ENCODE data around the gene RSPRY1. TPM values are rescaled to one million over a fixed set of nuclear protein-coding genes. Genes with fewer than 3 reads are reported as not detected.

RSPRY1 gene
- total and polyA plus RNA-seq, 2 of the 8 experiments (the other 6 are each of a cell fraction or from before 2014, with no cell fraction given): 11.5 to 32.5 TPM

DNA sequence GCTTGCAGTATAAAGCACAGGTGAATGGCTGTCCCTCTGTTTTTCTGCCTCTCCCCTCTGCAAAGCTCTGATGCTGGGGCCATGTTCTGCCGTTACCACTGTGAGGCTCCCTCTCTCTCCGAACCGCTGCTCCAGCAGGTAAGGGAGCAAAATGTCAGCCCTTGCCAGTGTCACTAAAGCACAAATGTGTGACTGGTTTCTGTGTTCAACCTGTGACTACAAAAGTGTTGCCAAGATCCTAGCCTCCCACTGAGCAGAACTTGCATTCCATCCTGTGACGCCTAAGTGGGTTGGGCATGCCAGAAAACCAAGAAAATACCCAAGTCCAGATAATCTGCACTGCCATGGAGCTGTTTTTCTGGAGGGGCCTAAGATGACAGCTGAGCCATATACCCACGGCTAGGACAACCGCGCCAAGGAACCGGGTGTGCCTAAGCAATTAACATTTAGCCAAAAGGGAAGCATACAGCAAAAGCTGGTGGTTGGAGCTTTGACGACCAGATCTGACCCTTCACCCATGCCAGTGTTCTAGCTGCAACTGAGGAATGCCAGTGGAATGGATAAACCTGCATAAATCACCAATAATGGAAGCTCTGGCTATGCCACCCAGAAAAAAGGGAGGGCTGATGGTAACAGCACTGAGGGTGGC is 35.3 kb upstream of the RSPRY1 start:
- Histone ChIP-seq H3K56ac (replicated peaks; ENCODE audit: insufficient read length, low read depth, low read length) (no peak overlapping the region), H2BK15ac (ENCODE audit: low read length) (no peak overlapping the region), H3K36me3 (ENCODE audit: control insufficient read depth in 2 of 4, insufficient read depth in 4 of 4, low read length in 3 of 4) (peaks cover 13 to 29% (median 20%) of the 10 kb centered on the region in 4 experiments; a peak in 7 of 8 replicates), H4K20me1 (replicated peaks in 1 of 2; ENCODE audit: control insufficient read depth in 1 of 2, insufficient read depth in 2 of 2, low read length in 2 of 2) (no peaks in the 10 kb centered on the region), H4K91ac (replicated peaks; ENCODE audit: insufficient read length, low read length) (no peak overlapping the region), H2BK5ac (ENCODE audit: low read depth, low read length) (peak overlapping the region; percentile 69; the same call in 1 of the 2 replicates), H3K4ac (replicated peaks; ENCODE audit: insufficient read length, low read depth, low read length) (no peak overlapping the region), H3K79me2 (ENCODE audit: control insufficient read depth in 1 of 2, insufficient read depth in 2 of 2, low read length in 2 of 2) (no peaks in the 10 kb centered on the region), H4K8ac (ENCODE audit: extremely low read depth, insufficient read depth, low read length) (no peak overlapping the region), H2AFZ (ENCODE audit: low read length) (no peak overlapping the region), H3K4me2 (ENCODE audit: insufficient read depth in 1 of 2, low read depth in 2 of 2, low read length in 2 of 2) (peak overlapping the region in 1 of 2 experiments; percentile 3; a peak in 1 of 4 replicates), H4K5ac (ENCODE audit: insufficient read length, low read depth, low read length) (no peak overlapping the region), H3K4me3 (ENCODE audit: extremely low read depth in 1 of 4, insufficient read depth in 2 of 4, low read depth in 3 of 4, low read length in 4 of 4) (no peak overlapping the region), H3K4me1 (replicated peaks in 1 of 4; ENCODE audit: control insufficient read depth in 3 of 4, insufficient read depth in 4 of 4, low read length in 3 of 4) (peaks cover 13 to 28% (median 15%) of the 10 kb centered on the region in 4 experiments), H2BK20ac (ENCODE audit: low read length) (no peak overlapping the region), H3K9me3 (ENCODE audit: insufficient read depth in 2 of 2, low read depth in 1 of 2, low read length in 1 of 2) (no peaks in the 10 kb centered on the region), H3K14ac (ENCODE audit: insufficient read length) (no peak overlapping the region), H2AK5ac (ENCODE audit: low read depth, low read length) (peak overlapping the region; percentile 34; the same call in 1 of the 2 replicates), H3K23me2 (ENCODE audit: low read depth, low read length) (no peaks in the 10 kb centered on the region), H2BK120ac (replicated peaks; ENCODE audit: low read depth, low read length) (no peak overlapping the region), H3K18ac (ENCODE audit: extremely low read depth, low read length) (no peak overlapping the region), H2BK12ac (ENCODE audit: low read depth, low read length) (no peak overlapping the region), H3K27me3 (replicated peaks in 1 of 4; ENCODE audit: control insufficient read depth in 3 of 4, extremely low read depth in 1 of 4, insufficient read depth in 3 of 4, low read length in 3 of 4) (no peaks in the 10 kb centered on the region), H3K79me1 (ENCODE audit: low read depth, low read length) (no peaks in the 10 kb centered on the region), H3K27ac (ENCODE audit: low read depth, low read length) (no peak overlapping the region), H3K9ac (replicated peaks in 1 of 4; ENCODE audit: extremely low read depth in 1 of 4, low read depth in 3 of 4, low read length in 3 of 4) (no peak overlapping the region), H3K23ac (ENCODE audit: insufficient read length) (no peak overlapping the region)
- ChIA-PET CTCF (ENCODE audit: partially characterized antibody) (interaction anchor here (0.5 to 2.4 kb wide), 25 partner anchors 9 to 669 kb away, joined by 3 to 9 read pairs (median 3); no protein-coding TSS in a partner anchor), POLR2A (ENCODE audit: partially characterized antibody) (interaction anchor here (0.8 to 3.0 kb wide), 8 partner anchors 9 to 204 kb away, joined by 3 to 11 read pairs (median 4); partner anchors contain the start of genes PSME3IP1 and RSPRY1)
- TF ChIP-seq KDM4A (IDR thresholded peaks at IDR 0.05; ENCODE audit: low read depth, low read length, severe bottlenecking): no peak
- TF ChIP-seq RAD21 (IDR thresholded peaks at IDR 0.05 in 1 of 2, conservative IDR thresholded peaks at IDR 0.05 in 1 of 2; ENCODE audit: low read depth in 2 of 2, low read length in 2 of 2): peak in 1 of 2 experiments; percentile 12; a peak in 1 of 4 replicates
- TF ChIP-seq, protein P1, sequence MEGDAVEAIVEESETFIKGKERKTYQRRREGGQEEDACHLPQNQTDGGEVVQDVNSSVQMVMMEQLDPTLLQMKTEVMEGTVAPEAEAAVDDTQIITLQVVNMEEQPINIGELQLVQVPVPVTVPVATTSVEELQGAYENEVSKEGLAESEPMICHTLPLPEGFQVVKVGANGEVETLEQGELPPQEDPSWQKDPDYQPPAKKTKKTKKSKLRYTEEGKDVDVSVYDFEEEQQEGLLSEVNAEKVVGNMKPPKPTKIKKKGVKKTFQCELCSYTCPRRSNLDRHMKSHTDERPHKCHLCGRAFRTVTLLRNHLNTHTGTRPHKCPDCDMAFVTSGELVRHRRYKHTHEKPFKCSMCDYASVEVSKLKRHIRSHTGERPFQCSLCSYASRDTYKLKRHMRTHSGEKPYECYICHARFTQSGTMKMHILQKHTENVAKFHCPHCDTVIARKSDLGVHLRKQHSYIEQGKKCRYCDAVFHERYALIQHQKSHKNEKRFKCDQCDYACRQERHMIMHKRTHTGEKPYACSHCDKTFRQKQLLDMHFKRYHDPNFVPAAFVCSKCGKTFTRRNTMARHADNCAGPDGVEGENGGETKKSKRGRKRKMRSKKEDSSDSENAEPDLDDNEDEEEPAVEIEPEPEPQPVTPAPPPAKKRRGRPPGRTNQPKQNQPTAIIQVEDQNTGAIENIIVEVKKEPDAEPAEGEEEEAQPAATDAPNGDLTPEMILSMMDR (IDR thresholded peaks at IDR 0.05; ENCODE audit: control extremely low read depth in 1 of 3, insufficient read depth in 1 of 3, low read depth in 1 of 3, low read length in 3 of 3): peak in 1 of 3 experiments; percentile 8; a peak in 1 of 4 replicates
- 89% methylated on average over 9 of the region's 9 CpGs; no CpG with 5 or more reads in 1 of the 2 experiments for WGBS, 2 experiments (ENCODE audit: extremely low coverage in 1 of 2, insufficient coverage in 1 of 2, insufficient read length in 1 of 2, insufficient replicate concordance in 2 of 2, low coverage in 1 of 2, low lambda C conversion rate in 2 of 2, missing lambda C conversion rate in 1 of 2)
- FAIRE-seq: no peak
- DNase-seq (ENCODE audit: low read depth in 1 of 2, low spot score in 2 of 2): no peak

Data from H1 (cell line).